Measurements from ENCODE around the gene SLC22A14.

GRCh38 chr3:38271553-38271952 is 10.5 kb upstream of the SLC22A14 start:
- no peak for TF ChIP-seq ZNF416 (CRISPR knock-in tag; IDR thresholded peaks at IDR 0.05)
- no peak for TF ChIP-seq SP1 (CRISPR knock-in tag; conservative IDR thresholded peaks at IDR 0.05)
- TF ChIP-seq, protein P1, sequence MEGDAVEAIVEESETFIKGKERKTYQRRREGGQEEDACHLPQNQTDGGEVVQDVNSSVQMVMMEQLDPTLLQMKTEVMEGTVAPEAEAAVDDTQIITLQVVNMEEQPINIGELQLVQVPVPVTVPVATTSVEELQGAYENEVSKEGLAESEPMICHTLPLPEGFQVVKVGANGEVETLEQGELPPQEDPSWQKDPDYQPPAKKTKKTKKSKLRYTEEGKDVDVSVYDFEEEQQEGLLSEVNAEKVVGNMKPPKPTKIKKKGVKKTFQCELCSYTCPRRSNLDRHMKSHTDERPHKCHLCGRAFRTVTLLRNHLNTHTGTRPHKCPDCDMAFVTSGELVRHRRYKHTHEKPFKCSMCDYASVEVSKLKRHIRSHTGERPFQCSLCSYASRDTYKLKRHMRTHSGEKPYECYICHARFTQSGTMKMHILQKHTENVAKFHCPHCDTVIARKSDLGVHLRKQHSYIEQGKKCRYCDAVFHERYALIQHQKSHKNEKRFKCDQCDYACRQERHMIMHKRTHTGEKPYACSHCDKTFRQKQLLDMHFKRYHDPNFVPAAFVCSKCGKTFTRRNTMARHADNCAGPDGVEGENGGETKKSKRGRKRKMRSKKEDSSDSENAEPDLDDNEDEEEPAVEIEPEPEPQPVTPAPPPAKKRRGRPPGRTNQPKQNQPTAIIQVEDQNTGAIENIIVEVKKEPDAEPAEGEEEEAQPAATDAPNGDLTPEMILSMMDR (IDR thresholded peaks at IDR 0.05), result no peak
- TF ChIP-seq, protein P2, sequence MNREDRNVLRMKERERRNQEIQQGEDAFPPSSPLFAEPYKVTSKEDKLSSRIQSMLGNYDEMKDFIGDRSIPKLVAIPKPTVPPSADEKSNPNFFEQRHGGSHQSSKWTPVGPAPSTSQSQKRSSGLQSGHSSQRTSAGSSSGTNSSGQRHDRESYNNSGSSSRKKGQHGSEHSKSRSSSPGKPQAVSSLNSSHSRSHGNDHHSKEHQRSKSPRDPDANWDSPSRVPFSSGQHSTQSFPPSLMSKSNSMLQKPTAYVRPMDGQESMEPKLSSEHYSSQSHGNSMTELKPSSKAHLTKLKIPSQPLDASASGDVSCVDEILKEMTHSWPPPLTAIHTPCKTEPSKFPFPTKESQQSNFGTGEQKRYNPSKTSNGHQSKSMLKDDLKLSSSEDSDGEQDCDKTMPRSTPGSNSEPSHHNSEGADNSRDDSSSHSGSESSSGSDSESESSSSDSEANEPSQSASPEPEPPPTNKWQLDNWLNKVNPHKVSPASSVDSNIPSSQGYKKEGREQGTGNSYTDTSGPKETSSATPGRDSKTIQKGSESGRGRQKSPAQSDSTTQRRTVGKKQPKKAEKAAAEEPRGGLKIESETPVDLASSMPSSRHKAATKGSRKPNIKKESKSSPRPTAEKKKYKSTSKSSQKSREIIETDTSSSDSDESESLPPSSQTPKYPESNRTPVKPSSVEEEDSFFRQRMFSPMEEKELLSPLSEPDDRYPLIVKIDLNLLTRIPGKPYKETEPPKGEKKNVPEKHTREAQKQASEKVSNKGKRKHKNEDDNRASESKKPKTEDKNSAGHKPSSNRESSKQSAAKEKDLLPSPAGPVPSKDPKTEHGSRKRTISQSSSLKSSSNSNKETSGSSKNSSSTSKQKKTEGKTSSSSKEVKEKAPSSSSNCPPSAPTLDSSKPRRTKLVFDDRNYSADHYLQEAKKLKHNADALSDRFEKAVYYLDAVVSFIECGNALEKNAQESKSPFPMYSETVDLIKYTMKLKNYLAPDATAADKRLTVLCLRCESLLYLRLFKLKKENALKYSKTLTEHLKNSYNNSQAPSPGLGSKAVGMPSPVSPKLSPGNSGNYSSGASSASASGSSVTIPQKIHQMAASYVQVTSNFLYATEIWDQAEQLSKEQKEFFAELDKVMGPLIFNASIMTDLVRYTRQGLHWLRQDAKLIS (CRISPR knock-in tag; IDR thresholded peaks at IDR 0.05; ENCODE audit: borderline replicate concordance), result no peak
- TF ChIP-seq ETV6 (CRISPR knock-in tag; IDR thresholded peaks at IDR 0.05), result no peak
- TF ChIP-seq, protein P3, sequence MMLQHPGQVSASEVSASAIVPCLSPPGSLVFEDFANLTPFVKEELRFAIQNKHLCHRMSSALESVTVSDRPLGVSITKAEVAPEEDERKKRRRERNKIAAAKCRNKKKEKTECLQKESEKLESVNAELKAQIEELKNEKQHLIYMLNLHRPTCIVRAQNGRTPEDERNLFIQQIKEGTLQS (CRISPR knock-in tag; conservative IDR thresholded peaks at IDR 0.05), result no peak
